HEK293T (cell line): ENCODE results near the gene UCHL5.

ENCODE experiments used
- BHLHE40 ChIP-seq: fragments of 450-650 bp; IDR thresholded peaks from 2 replicates; pipeline ENCODE4 v1.6.1; 2016; ENCODE audit warnings: mild to moderate bottlenecking, moderate library complexity, borderline replicate concordance
- CTBP1 ChIP-seq: fragments of 450-650 bp; IDR thresholded peaks from 2 replicates; pipeline ENCODE4 v1.6.1; 2016; ENCODE audit warnings: borderline replicate concordance
- FOXA1 ChIP-seq: fragments of 450-650 bp; IDR thresholded peaks from 2 replicates; pipeline ENCODE4 v1.6.1; 2016; ENCODE audit warnings: mild to moderate bottlenecking
- FOXM1 ChIP-seq: fragments of 450-650 bp; IDR thresholded peaks from 2 replicates; pipeline ENCODE4 v1.6.1; 2017; ENCODE audit warnings: mild to moderate bottlenecking, borderline replicate concordance
- HDGF ChIP-seq: fragments of 450-650 bp; IDR thresholded peaks from 2 replicates; pipeline ENCODE4 v1.6.1; 2017; ENCODE audit warnings: antibody characterized with exemption, borderline replicate concordance
- NFRKB ChIP-seq: fragments of 450-650 bp; IDR thresholded peaks from 2 replicates; pipeline ENCODE4 v1.6.1; 2016; ENCODE audit warnings: mild to moderate bottlenecking, moderate library complexity
- SP1 ChIP-seq: fragments of 450-650 bp; IDR thresholded peaks from 2 replicates; pipeline ENCODE4 v1.6.1; 2017
- ZNF384 ChIP-seq: fragments of 450-650 bp; IDR thresholded peaks from 2 replicates; pipeline ENCODE4 v1.6.1; 2016
- TF ChIP-seq, protein P1 (sequence below): fragments of 450-650 bp; IDR thresholded peaks from 2 replicates; pipeline ENCODE4 v1.6.1; 2016

GRCh38 chr1:193058529-193059281, 455 bp downstream of the UCHL5 start:
- TF ChIP-seq SP1, result no peak
- no peak for TF ChIP-seq NFRKB
- TF ChIP-seq BHLHE40, result no peak
- TF ChIP-seq HDGF, result no peak
- TF ChIP-seq, protein P1, sequence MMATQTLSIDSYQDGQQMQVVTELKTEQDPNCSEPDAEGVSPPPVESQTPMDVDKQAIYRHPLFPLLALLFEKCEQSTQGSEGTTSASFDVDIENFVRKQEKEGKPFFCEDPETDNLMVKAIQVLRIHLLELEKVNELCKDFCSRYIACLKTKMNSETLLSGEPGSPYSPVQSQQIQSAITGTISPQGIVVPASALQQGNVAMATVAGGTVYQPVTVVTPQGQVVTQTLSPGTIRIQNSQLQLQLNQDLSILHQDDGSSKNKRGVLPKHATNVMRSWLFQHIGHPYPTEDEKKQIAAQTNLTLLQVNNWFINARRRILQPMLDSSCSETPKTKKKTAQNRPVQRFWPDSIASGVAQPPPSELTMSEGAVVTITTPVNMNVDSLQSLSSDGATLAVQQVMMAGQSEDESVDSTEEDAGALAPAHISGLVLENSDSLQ, result no peak
- no peak for TF ChIP-seq CTBP1
- no peak for TF ChIP-seq FOXM1
- TF ChIP-seq FOXA1, result no peak
- TF ChIP-seq ZNF384, result no peak
